GM12878 (cell line): ENCODE measurements around the gene UAP1. TPM values are rescaled to one million over a fixed set of nuclear protein-coding genes. Genes with fewer than 3 reads are reported as not detected.

Source experiments
- ATAC-seq: fragments of 200-7000 bp; cut with Tn5 transposase; 3 replicates; pipeline ENCODE4 v1.9.1; 2020; ENCODE audit warnings: mild to moderate bottlenecking, moderate library complexity
- BruUV-seq: library from RNA; stranded (reverse); fragments of 400-500 nt; replicated peaks from 2 replicates; lab custom pipeline; 2021; lab: Mats Ljungman, UMichigan
- CTCF ChIA-PET: fragments of 300-600 bp; sonication (Branson Sonifier 250); formaldehyde crosslinking; extraction: SDS; loops from one replicate; lab custom pipeline; 2021; ENCODE audit warnings: inconsistent platforms; lab: Yijun Ruan, JAX
- POLR2A ChIA-PET: fragments of 350-600 bp; formaldehyde crosslinking; extraction: SDS; loops from one replicate; lab custom pipeline; 2021; ENCODE audit warnings: inconsistent platforms; lab: Charles Lee
- RAD21 ChIA-PET: fragments of 300-600 bp; sonication (Branson Sonifier 250); formaldehyde crosslinking; loops from one replicate; lab custom pipeline; 2023; ENCODE audit warnings: antibody characterized with exemption; ENCODE audit not compliant: unreplicated experiment; lab: Charles Lee
- SMC1A ChIA-PET: fragments of 300-600 bp; sonication (Branson Sonifier 250); formaldehyde crosslinking; loops from one replicate; lab custom pipeline; 2023; ENCODE audit not compliant: unreplicated experiment, uncharacterized antibody; lab: Charles Lee
- DNase-seq: peaks from one replicate; pipeline ENCODE4 v3.0.0-alpha.2; 2011; ENCODE audit warnings: low read depth, low spot score
- FAIRE-seq: peaks from 3 replicates; lab custom pipeline; 2011; peaks lifted over from hg19 to GRCh38; lab: Jason Lieb, UNC
- H2AFZ ChIP-seq: 2 replicates; pipeline ENCODE4 v1.6.0; 2011; ENCODE audit warnings: low read depth, low read length, control low read depth; ENCODE audit not compliant: control insufficient read depth
- H3K27ac ChIP-seq: 2 replicates; pipeline ENCODE4 v1.5.1; 2011; ENCODE audit warnings: control low read depth; ENCODE audit not compliant: control insufficient read depth, insufficient read depth
- H3K27me3 ChIP-seq, 2 experiments: replicated peaks in 1 of 2; 2 replicates each; pipeline versions ENCODE4 v1.6.0 to v1.6.1; 2011; ENCODE audit warnings: low read length in 1 of 2; ENCODE audit not compliant: control insufficient read depth in 2 of 2, insufficient read depth in 2 of 2
- H3K36me3 ChIP-seq, 2 experiments: 2 replicates each; pipeline ENCODE4 v1.5.1; 2011; ENCODE audit warnings: low read length in 1 of 2; ENCODE audit not compliant: control insufficient read depth in 2 of 2, insufficient read depth in 2 of 2
- H3K4me1 ChIP-seq: 2 replicates; pipeline ENCODE4 v1.6.1; 2011; ENCODE audit warnings: mild to moderate bottlenecking, low read length, moderate library complexity, mixed read lengths; ENCODE audit not compliant: control insufficient read depth, insufficient read depth
- H3K4me2 ChIP-seq: 2 replicates; pipeline ENCODE4 v1.6.0; 2011; ENCODE audit warnings: control low read depth; ENCODE audit not compliant: control insufficient read depth, insufficient read depth
- H3K4me3 ChIP-seq: fragments of 200-600 bp; sonication (generic); 2 replicates; pipeline ENCODE4 v1.5.1; 2016
- H3K79me2 ChIP-seq: 2 replicates; pipeline ENCODE4 v1.6.0; 2011; ENCODE audit warnings: low read length; ENCODE audit not compliant: control insufficient read depth, insufficient read depth
- H3K9ac ChIP-seq: 2 replicates; pipeline ENCODE4 v1.8.0; 2011; ENCODE audit warnings: low read length, control low read depth, mixed read lengths; ENCODE audit not compliant: control insufficient read depth, insufficient read depth
- H3K9me3 ChIP-seq: replicated peaks from 3 replicates; pipeline ENCODE4 v1.5.1; 2011; ENCODE audit warnings: mild to moderate bottlenecking, low read length; ENCODE audit not compliant: control insufficient read depth, insufficient read depth
- H4K20me1 ChIP-seq: 2 replicates; pipeline ENCODE4 v1.6.0; 2011; ENCODE audit not compliant: control insufficient read depth, insufficient read depth
- BHLHE40 ChIP-seq, 2 experiments: fragments of 450-650 bp in 1 of 2; IDR thresholded peaks; 2 replicates each; pipeline ENCODE4 v1.6.1; 2011 to 2017; ENCODE audit warnings: low read depth in 2 of 2, borderline replicate concordance in 1 of 2, improper control_type of control experiment in 1 of 2, low read length in 1 of 2, mild to moderate bottlenecking in 1 of 2
- CBX3 ChIP-seq: fragments of 200-600 bp; sonication (generic); IDR thresholded peaks from 2 replicates; pipeline ENCODE4 v1.6.1; 2016; ENCODE audit warnings: low read depth, borderline replicate concordance
- CHD1 ChIP-seq: IDR thresholded peaks from 2 replicates; pipeline ENCODE4 v1.6.1; 2012; ENCODE audit warnings: low read depth, low read length, improper control_type of control experiment
- CHD2 ChIP-seq: IDR thresholded peaks from 2 replicates; pipeline ENCODE4 v1.6.1; 2011; ENCODE audit warnings: low read depth, low read length, improper control_type of control experiment, borderline replicate concordance
- FOS ChIP-seq: IDR thresholded peaks from 3 replicates; pipeline ENCODE4 v1.6.1; 2011; ENCODE audit warnings: borderline replicate concordance; ENCODE audit not compliant: insufficient read length; ENCODE audit errors: extremely low read depth
- FOXM1 ChIP-seq: IDR thresholded peaks from 2 replicates; pipeline ENCODE4 v1.6.1; 2012; ENCODE audit warnings: low read depth, mild to moderate bottlenecking, inconsistent platforms, low read length, moderate library complexity
- HDAC2 ChIP-seq: fragments of 200-600 bp; sonication (generic); IDR thresholded peaks from 2 replicates; pipeline ENCODE4 v1.6.1; 2017
- IRF4 ChIP-seq: IDR thresholded peaks from 2 replicates; pipeline ENCODE4 v1.6.1; 2011; ENCODE audit warnings: low read depth, low read length
- MXI1 ChIP-seq: fragments of 150-350 bp; IDR thresholded peaks from 2 replicates; pipeline ENCODE4 v1.6.1; 2011; ENCODE audit warnings: low read depth, mild to moderate bottlenecking, inconsistent platforms, low read length, improper control_type of control experiment
- NRF1 ChIP-seq: conservative IDR thresholded peaks from 2 replicates; pipeline ENCODE4 v1.6.1; 2011; ENCODE audit warnings: mild to moderate bottlenecking, low read depth, low read length, improper control_type of control experiment
- PKNOX1 ChIP-seq: fragments of 450-650 bp; IDR thresholded peaks from 2 replicates; pipeline ENCODE4 v1.6.1; 2016; ENCODE audit warnings: mild to moderate bottlenecking
- PML ChIP-seq: IDR thresholded peaks from 2 replicates; pipeline ENCODE4 v1.6.1; 2012; ENCODE audit warnings: low read length, inconsistent platforms
- POLR2AphosphoS5 ChIP-seq: IDR thresholded peaks from 2 replicates; pipeline ENCODE4 v1.6.1; 2011; ENCODE audit warnings: mild to moderate bottlenecking, low read length, inconsistent platforms
- RFX5 ChIP-seq: IDR thresholded peaks from 2 replicates; pipeline ENCODE4 v1.6.1; 2011; ENCODE audit warnings: low read depth, low read length, improper control_type of control experiment
- ZNF687 ChIP-seq: fragments of 450-650 bp; IDR thresholded peaks from 2 replicates; pipeline ENCODE4 v1.6.1; 2017; ENCODE audit warnings: mild to moderate bottlenecking, moderate library complexity
- WGBS: methylation state at CpG from one replicate; pipeline ENCODE4 v1.1.6; 2016; ENCODE audit warnings: low lambda C conversion rate; ENCODE audit not compliant: insufficient replicate concordance, insufficient coverage; ENCODE audit errors: missing lambda C conversion rate; 5-methylcytosine and 5-hydroxymethylcytosine counted together
- in situ Hi-C: fragments of 300-500 bp; cut with MboI; formaldehyde crosslinking; loops from 9 replicates; pipeline ENCODE4 v1.14.3; 2018; ENCODE audit warnings: mixed read lengths
- intact Hi-C: fragments of 100-400 bp; cut with micrococcal nuclease; formaldehyde crosslinking; loops from one replicate; pipeline ENCODE4 v1.14.2; 2022; ENCODE audit not compliant: unreplicated experiment
- polyA plus RNA-seq, 11 experiments: library from polyadenylated mRNA; depleted of rRNA in 4 of 11; unstranded in 6 of 11; stranded (reverse) in 5 of 11; fragments of >200 nt; fragmentation: Nextera tagmentation in 4 of 11; fragmentation: Illumina TruSeq in 1 of 11; extraction: Ambion mirVana in 4 of 11; extraction: Trizol in 1 of 11; gene quantifications; 1 replicate in 1 of 11; 2 replicates in 10 of 11; pipeline versions ENCODE4 v1.2.1 to v1.2.3, GENCODE V29; 2011 to 2016; ENCODE audit warnings: inconsistent platforms in 2 of 11, missing spikeins in 2 of 11, low read depth in 1 of 11
- total RNA-seq, 4 experiments: library from RNA; depleted of rRNA in 3 of 4; stranded (reverse); fragments of >200 nt in 3 of 4; fragmentation: Illumina TruSeq in 1 of 4; extraction: Trizol in 1 of 4; gene quantifications; 2 replicates each; pipeline versions ENCODE4 v1.2.1 to v1.2.3, GENCODE V29; 2013 to 2021

UAP1 gene
- total and polyA plus RNA-seq, 10 of the 15 experiments (the other 5 are each of a cell fraction or from before 2014, with no cell fraction given), result 19.2 to 43.0 (median 30.7) TPM

DNA sequence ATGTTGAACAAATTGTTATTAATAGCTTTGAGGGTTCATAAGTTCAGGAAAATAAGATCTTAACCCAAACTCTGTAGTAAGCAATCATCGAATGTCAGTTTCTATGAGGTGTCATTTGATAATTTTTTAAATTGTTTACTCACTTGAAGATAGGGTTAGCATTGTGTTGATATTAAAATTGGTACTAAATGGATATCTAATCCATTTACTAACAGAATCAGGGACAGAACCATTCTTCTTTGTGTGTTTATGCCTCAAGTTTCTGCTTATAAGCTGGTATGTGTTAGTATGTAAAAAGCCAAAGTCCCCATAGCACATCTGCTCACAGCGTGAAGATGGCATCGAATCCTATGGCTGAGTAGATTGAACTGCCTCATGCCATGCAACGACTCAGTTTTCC, 84.1 kb downstream of the UAP1 start:
- Histone ChIP-seq H3K36me3 (no peaks in the 10 kb centered on the region), H3K27ac (no peak overlapping the region), H3K4me1 (no peaks in the 10 kb centered on the region), H3K4me2 (no peak overlapping the region), H3K4me3 (no peak overlapping the region), H3K9ac (no peak overlapping the region)
- ATAC-seq (no peak), FAIRE-seq (no peak)
- in situ Hi-C loops, result no loop called here
- ChIA-PET POLR2A (no interaction called here), SMC1A (interaction anchor here (0.9 kb wide), 1 partner anchor 17 kb away, joined by 3 read pairs; no protein-coding TSS in a partner anchor)
- WGBS, result 89% methylated on average over 4 of the region's 4 CpGs
- TF ChIP-seq RFX5, result no peak
- TF ChIP-seq ZNF687, result no peak
- no peak for TF ChIP-seq BHLHE40 (IDR thresholded peaks at IDR 0.05; ENCODE audit: borderline replicate concordance in 1 of 2, low read depth in 2 of 2, low read length in 1 of 2)
- no peak for TF ChIP-seq FOS
- no peak for TF ChIP-seq MXI1
- no peak for TF ChIP-seq NRF1
- no peak for TF ChIP-seq CHD2
- no peak for TF ChIP-seq POLR2AphosphoS5
- no peak for TF ChIP-seq HDAC2
- no peak for TF ChIP-seq PKNOX1
- TF ChIP-seq PML, result no peak
- TF ChIP-seq IRF4, result no peak
- TF ChIP-seq CBX3, result no peak
- TF ChIP-seq FOXM1, result no peak
- no peak for TF ChIP-seq CHD1
- TF ChIP-seq, all 136 proteins: peak for 0
- ChIA-PET CTCF (no interaction called here), RAD21 (no interaction called here)
- Histone ChIP-seq H4K20me1 (no peaks in the 10 kb centered on the region), H2AFZ (no peak overlapping the region), H3K27me3 (no peaks in the 10 kb centered on the region), H3K79me2 (no peaks in the 10 kb centered on the region), H3K9me3 (no peaks in the 10 kb centered on the region)
- no TSS peak for BruUV-seq
- intact Hi-C loops, result no loop called here
- DNase-seq, result no peak
